Measurements from ENCODE around the gene PRKAG1.

PRKAG1 gene

GRCh38 chr12:49049566-49050224 lies 31.1 kb upstream of the PRKAG1 start:
- FAIRE-seq: no peak

- FAIRE-seq: no peak
Observed at GRCh38 chr12:49048953-49049352, 30.4 kb upstream of the PRKAG1 start.

GRCh38 chr12:49046129-49046895 lies 27.7 kb upstream of the PRKAG1 start:
- FAIRE-seq: no peak

GRCh38 chr12:49044660-49045059 lies 26.1 kb upstream of the PRKAG1 start:
- FAIRE-seq: no peak

- FAIRE-seq: no peak
Observed at GRCh38 chr12:49043856-49044258, 25.3 kb upstream of the PRKAG1 start.

- no peak for FAIRE-seq
Observed at GRCh38 chr12:49043241-49043640, 24.7 kb upstream of the PRKAG1 start.

GRCh38 chr12:49041881-49042484 lies 23.4 kb upstream of the PRKAG1 start:
- FAIRE-seq: no peak

- FAIRE-seq: no peak
Observed at GRCh38 chr12:49041036-49041880, 22.7 kb upstream of the PRKAG1 start.

GRCh38 chr12:49040364-49040855 lies 21.8 kb upstream of the PRKAG1 start:
- FAIRE-seq: no peak

GRCh38 chr12:49039421-49040363 lies 21.1 kb upstream of the PRKAG1 start:
- FAIRE-seq: no peak

GRCh38 chr12:49038291-49038955 lies 19.8 kb upstream of the PRKAG1 start:
- FAIRE-seq: no peak

GRCh38 chr12:49037947-49038237 lies 19.3 kb upstream of the PRKAG1 start:
- FAIRE-seq: no peak

GRCh38 chr12:49037111-49037946 lies 18.8 kb upstream of the PRKAG1 start:
- no peak for FAIRE-seq

GRCh38 chr12:49036029-49036428 lies 17.5 kb upstream of the PRKAG1 start:
- no peak for FAIRE-seq

GRCh38 chr12:49034286-49034622 lies 15.7 kb upstream of the PRKAG1 start:
- no peak for FAIRE-seq

GRCh38 chr12:49033611-49034285 lies 15.2 kb upstream of the PRKAG1 start:
- no peak for FAIRE-seq

- no peak for FAIRE-seq
Observed at GRCh38 chr12:49032679-49033447, 14.3 kb upstream of the PRKAG1 start.

- FAIRE-seq: no peak
Observed at GRCh38 chr12:49032276-49032675, 13.7 kb upstream of the PRKAG1 start.

- FAIRE-seq: no peak
Observed at GRCh38 chr12:49031573-49032161, 13.1 kb upstream of the PRKAG1 start.

All from endometrium (tissue), 2 donors.